ENCODE data around the gene MTARC1.

MTARC1 gene

DNA sequence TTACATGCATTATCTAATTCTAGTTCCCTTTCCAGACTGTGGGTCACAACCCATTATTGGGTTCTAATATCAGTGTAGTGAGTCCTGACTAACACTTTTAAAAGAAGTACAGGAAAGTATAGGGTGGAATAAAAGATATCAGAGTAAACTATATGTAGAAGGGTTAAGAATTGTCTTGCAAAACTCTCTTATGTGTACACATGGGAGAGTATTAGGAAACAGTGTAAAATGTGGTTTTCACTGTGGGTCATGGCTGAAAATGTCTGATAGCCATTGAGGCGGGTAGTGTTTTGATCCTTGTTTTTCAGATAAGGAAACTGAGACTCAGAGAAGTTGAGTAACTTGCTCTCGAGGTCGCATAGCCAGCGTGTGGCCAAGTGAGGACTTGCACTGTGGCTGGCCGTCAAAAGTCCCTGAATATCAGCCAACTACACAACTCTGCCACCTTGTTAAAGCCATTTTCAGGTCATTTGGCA lies 18.5 kb upstream of the MTARC1 start:
- H3K4me3 ChIP-seq (ENCODE audit: low read depth, low read length): no peak overlapping the region
- DNase-seq (ENCODE audit: low read depth, low spot score): no peak
- TF ChIP-seq, protein P1, sequence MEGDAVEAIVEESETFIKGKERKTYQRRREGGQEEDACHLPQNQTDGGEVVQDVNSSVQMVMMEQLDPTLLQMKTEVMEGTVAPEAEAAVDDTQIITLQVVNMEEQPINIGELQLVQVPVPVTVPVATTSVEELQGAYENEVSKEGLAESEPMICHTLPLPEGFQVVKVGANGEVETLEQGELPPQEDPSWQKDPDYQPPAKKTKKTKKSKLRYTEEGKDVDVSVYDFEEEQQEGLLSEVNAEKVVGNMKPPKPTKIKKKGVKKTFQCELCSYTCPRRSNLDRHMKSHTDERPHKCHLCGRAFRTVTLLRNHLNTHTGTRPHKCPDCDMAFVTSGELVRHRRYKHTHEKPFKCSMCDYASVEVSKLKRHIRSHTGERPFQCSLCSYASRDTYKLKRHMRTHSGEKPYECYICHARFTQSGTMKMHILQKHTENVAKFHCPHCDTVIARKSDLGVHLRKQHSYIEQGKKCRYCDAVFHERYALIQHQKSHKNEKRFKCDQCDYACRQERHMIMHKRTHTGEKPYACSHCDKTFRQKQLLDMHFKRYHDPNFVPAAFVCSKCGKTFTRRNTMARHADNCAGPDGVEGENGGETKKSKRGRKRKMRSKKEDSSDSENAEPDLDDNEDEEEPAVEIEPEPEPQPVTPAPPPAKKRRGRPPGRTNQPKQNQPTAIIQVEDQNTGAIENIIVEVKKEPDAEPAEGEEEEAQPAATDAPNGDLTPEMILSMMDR (IDR thresholded peaks at IDR 0.05; ENCODE audit: low read depth, low read length): no peak
- in situ Hi-C loops (cut with HindIII; ENCODE audit: low sequenced_read_pairs): no loop called here

GRCh38 chr1:220769205-220769604 lies 17.5 kb upstream of the MTARC1 start:
- in situ Hi-C loops (cut with HindIII; ENCODE audit: low sequenced_read_pairs): no loop called here
- TF ChIP-seq, protein P1 (IDR thresholded peaks at IDR 0.05; ENCODE audit: low read depth, low read length): no peak
- H3K4me3 ChIP-seq (ENCODE audit: low read depth, low read length): no peak overlapping the region
- no peak for DNase-seq (ENCODE audit: low read depth, low spot score)

DNA sequence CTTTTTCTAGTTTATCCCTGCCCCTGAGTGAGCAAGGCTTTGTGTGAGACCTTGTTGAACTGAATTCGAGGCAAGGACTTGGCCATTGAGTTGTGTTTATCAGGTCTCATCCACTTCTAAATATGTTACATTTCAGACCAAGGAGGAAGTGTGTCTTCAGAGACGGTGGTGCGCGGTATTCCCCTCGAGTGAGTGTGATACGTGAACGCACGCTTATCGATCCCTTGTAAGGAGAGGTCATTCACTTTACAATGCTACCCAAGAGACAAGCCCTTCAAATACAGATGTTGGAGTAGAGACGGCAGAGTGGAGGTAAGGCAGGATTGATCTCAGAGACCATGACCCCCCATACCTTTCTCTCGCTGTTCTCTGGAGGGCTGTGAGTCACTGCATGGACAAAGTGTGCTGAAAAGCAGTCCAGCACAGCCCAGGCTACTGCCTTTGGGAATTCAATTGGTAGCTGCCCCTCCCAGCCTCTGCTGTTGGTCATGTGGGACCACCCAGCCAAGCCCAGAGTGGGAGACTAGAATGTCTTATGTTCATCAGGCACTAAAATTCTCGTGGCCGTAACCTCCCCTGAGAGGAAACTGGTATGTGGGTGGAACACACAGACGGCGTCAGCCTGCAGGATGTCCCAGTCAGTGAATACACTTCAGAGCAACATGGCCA lies 16.3 kb upstream of the MTARC1 start:
- in situ Hi-C loops (cut with HindIII; ENCODE audit: low sequenced_read_pairs): no loop called here
- no peak overlapping the region for H3K4me3 ChIP-seq (ENCODE audit: low read depth, low read length)
- no peak for DNase-seq (ENCODE audit: low read depth, low spot score)
- TF ChIP-seq, protein P1 (IDR thresholded peaks at IDR 0.05; ENCODE audit: low read depth, low read length): no peak

DNA sequence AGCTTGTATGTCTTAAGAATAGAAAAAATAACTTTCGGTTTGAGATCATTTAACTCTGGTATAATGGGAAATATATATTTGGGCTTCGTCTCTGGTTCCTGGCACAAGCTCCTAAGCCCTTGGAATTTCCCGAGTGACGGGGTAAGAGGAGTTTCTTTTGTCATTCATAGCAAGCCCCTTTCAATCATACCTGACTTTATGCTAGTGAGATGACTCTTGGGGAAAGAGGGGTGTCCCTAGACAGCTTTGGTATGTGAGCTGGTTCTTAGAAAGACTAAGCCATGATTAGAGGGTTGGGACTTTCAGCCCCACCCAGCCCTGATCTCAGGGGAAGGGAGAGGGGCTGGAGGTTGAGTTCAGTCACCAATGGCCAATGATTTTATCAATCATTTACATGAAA lies 13.9 kb upstream of the MTARC1 start:
- no peak overlapping the region for H3K4me3 ChIP-seq (ENCODE audit: low read depth, low read length)

DNA sequence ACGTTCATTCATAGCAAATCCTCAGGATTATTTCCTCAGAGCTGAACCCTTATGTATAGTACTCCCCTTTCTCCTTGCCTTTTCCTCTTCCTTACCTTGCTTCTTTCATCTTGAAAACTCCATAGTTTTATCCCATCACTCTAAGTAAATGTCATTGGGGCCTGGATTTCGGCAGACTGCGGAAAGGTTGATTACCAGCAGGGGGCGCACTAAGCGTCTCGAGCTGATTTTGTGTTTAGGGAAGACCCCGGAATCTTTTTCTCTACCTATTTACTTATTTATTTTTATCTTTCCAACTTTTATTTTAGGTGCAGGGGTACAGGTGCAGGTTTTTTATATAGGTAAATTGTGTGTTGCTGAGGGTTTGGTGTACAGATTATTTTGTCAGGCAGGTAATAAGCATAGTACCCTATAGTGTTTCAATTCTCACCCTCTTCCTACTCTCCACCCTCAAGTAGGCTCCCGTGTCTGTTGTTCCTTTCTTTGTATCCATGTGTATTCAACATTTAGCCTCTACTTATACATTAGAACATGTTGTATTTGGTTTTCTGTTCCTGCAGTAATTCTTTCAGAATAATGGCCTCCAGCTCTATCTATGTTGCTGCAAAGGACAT lies 11.4 kb upstream of the MTARC1 start:
- peak; percentile 31 for DNase-seq (ENCODE audit: low read depth, low spot score)

More for the DNA sequence above, 13.9 kb upstream of the MTARC1 start:
- TF ChIP-seq, protein P1 (IDR thresholded peaks at IDR 0.05; ENCODE audit: low read depth, low read length): no peak
- in situ Hi-C loops (cut with HindIII; ENCODE audit: low sequenced_read_pairs): no loop called here
- DNase-seq (ENCODE audit: low read depth, low spot score): no peak

DNA sequence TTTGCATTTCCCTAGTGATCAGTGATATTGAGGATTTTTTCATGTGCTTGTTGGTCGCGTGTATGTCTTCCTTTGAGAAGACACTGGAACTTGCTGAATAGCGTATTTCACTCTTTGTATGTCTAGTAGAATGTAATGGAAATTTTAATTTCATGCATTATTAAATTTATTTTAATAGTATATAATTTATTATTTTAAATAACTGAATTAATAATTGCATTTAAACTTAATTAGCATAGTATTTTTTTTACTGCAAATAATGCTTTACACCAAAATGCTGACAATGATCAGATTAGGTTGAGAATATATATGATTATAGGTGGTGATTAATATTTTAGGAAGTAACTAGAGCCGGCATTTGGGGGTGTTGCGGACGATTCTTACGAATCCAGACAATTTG lies 10.5 kb upstream of the MTARC1 start:
- DNase-seq (ENCODE audit: low read depth, low spot score): no peak
- in situ Hi-C loops (cut with HindIII; ENCODE audit: low sequenced_read_pairs): no loop called here
- TF ChIP-seq, protein P1 (IDR thresholded peaks at IDR 0.05; ENCODE audit: low read depth, low read length): no peak

More for the DNA sequence above, 11.4 kb upstream of the MTARC1 start:
- no peak overlapping the region for H3K4me3 ChIP-seq (ENCODE audit: low read depth, low read length)
- in situ Hi-C loops (cut with HindIII; ENCODE audit: low sequenced_read_pairs): no loop called here
- TF ChIP-seq, protein P1 (IDR thresholded peaks at IDR 0.05; ENCODE audit: low read depth, low read length): peak; percentile 89

More for the DNA sequence above, 10.5 kb upstream of the MTARC1 start:
- H3K4me3 ChIP-seq (ENCODE audit: low read depth, low read length): no peak overlapping the region
